Trophoblast cell (in vitro differentiated cells and primary cell): ENCODE measurements around the gene SYNGR4.
A peak's percentile ranks its signal among the peaks of the same experiment; 100 is the strongest.

Source experiments
- DNase-seq, 2 donors: peaks; one replicate each; pipeline ENCODE4 v3.0.0-alpha.2; 2016
- H2AFZ ChIP-seq: 2 replicates; pipeline ENCODE4 v1.6.1; 2013; ENCODE audit warnings: low read length, moderate library complexity, mild to moderate bottlenecking; ENCODE audit not compliant: insufficient read depth, poor library complexity
- H2AK5ac ChIP-seq: 2 replicates; pipeline ENCODE4 v1.6.1; 2013; ENCODE audit warnings: mild to moderate bottlenecking, low read length
- H2BK120ac ChIP-seq: 2 replicates; pipeline ENCODE4 v1.6.1; 2013; ENCODE audit warnings: low read length, mild to moderate bottlenecking, moderate library complexity; ENCODE audit not compliant: insufficient read depth, poor library complexity
- H2BK12ac ChIP-seq: 2 replicates; pipeline ENCODE4 v1.6.1; 2013; ENCODE audit warnings: mild to moderate bottlenecking, low read length, moderate library complexity
- H2BK5ac ChIP-seq: 2 replicates; pipeline ENCODE4 v1.6.1; 2013; ENCODE audit warnings: low read length, low read depth, moderate library complexity, mild to moderate bottlenecking; ENCODE audit not compliant: poor library complexity
- H3K14ac ChIP-seq: 2 replicates; pipeline ENCODE4 v1.6.1; 2013; ENCODE audit warnings: mild to moderate bottlenecking, low read length
- H3K18ac ChIP-seq: 2 replicates; pipeline ENCODE4 v1.6.1; 2013; ENCODE audit warnings: mild to moderate bottlenecking, low read length
- H3K23ac ChIP-seq: 2 replicates; pipeline ENCODE4 v1.6.1; 2013; ENCODE audit warnings: low read length
- H3K27ac ChIP-seq: 2 replicates; pipeline ENCODE4 v1.5.1; 2013; ENCODE audit warnings: low read depth, mild to moderate bottlenecking, inconsistent platforms, low read length, moderate library complexity
- H3K27me3 ChIP-seq: 2 replicates; pipeline ENCODE4 v1.6.1; 2013; ENCODE audit warnings: inconsistent platforms, mild to moderate bottlenecking, low read length, moderate library complexity; ENCODE audit not compliant: insufficient read depth
- H3K36me3 ChIP-seq, 2 experiments: 1 replicate in 1 of 2; 2 replicates in 1 of 2; pipeline ENCODE4 v1.6.1; 2013; ENCODE audit warnings: low read length in 2 of 2, mild to moderate bottlenecking in 2 of 2, moderate library complexity in 1 of 2; ENCODE audit not compliant: insufficient read depth in 2 of 2, control insufficient read depth in 1 of 2
- H3K4ac ChIP-seq: 2 replicates; pipeline ENCODE4 v1.6.1; 2013; ENCODE audit warnings: low read depth, mild to moderate bottlenecking, low read length, moderate library complexity
- H3K4me1 ChIP-seq, 2 experiments: 1 replicate in 1 of 2; 2 replicates in 1 of 2; pipeline ENCODE4 v1.6.1; 2013; ENCODE audit warnings: low read length in 2 of 2, mild to moderate bottlenecking in 2 of 2, moderate library complexity in 1 of 2; ENCODE audit not compliant: insufficient read depth in 2 of 2, control insufficient read depth in 1 of 2
- H3K4me2 ChIP-seq: 2 replicates; pipeline ENCODE4 v1.6.1; 2013; ENCODE audit warnings: inconsistent platforms, mild to moderate bottlenecking, low read length, moderate library complexity
- H3K4me3 ChIP-seq: 2 replicates; pipeline ENCODE4 v1.5.1; 2013; ENCODE audit warnings: mild to moderate bottlenecking, low read depth, low read length, inconsistent platforms
- H3K79me1 ChIP-seq: one replicate; pipeline ENCODE4 v1.6.1; 2013; ENCODE audit warnings: low read length
- H3K79me2 ChIP-seq: 2 replicates; pipeline ENCODE4 v1.6.1; 2013; ENCODE audit warnings: low read length, mild to moderate bottlenecking; ENCODE audit not compliant: control insufficient read depth, insufficient read depth, poor library complexity
- H3K9ac ChIP-seq: 2 replicates; pipeline ENCODE4 v1.6.1; 2013; ENCODE audit warnings: mild to moderate bottlenecking, low read length
- H3K9me3 ChIP-seq: 2 replicates; pipeline ENCODE4 v1.6.1; 2013; ENCODE audit warnings: low read depth, mild to moderate bottlenecking, control low read depth, inconsistent platforms, low read length; ENCODE audit not compliant: insufficient read depth
- H4K12ac ChIP-seq: 2 replicates; pipeline ENCODE4 v1.6.1; 2013; ENCODE audit warnings: low read depth, mild to moderate bottlenecking, low read length, moderate library complexity
- H4K8ac ChIP-seq: 2 replicates; pipeline ENCODE4 v1.6.1; 2013; ENCODE audit warnings: low read depth, mild to moderate bottlenecking, low read length, moderate library complexity
- H4K91ac ChIP-seq: one replicate; pipeline ENCODE4 v1.6.1; 2013; ENCODE audit warnings: low read depth, mild to moderate bottlenecking, low read length, moderate library complexity
- WGBS: extraction: QIAGEN DNeasy Blood & Tissue Kit; methylation state at CpG from one replicate; pipeline ENCODE4 v1.1.7; 2013; ENCODE audit warnings: missing lambda C conversion rate; ENCODE audit not compliant: insufficient read length, insufficient coverage; ENCODE audit errors: extremely low coverage; 5-methylcytosine and 5-hydroxymethylcytosine counted together

The SYNGR4 gene

GRCh38 chr19:48417421-48417820 is 53.3 kb downstream of the SYNGR4 start:
- Histone ChIP-seq H2BK12ac (no peak overlapping the region), H3K4me3 (no peak overlapping the region), H2AK5ac (no peak overlapping the region), H3K4me2 (no peak overlapping the region), H3K79me1 (no peaks in the 10 kb centered on the region), H4K91ac (no peak overlapping the region), H3K27ac (no peak overlapping the region), H3K27me3 (no peaks in the 10 kb centered on the region), H3K4me1 (peaks cover 0 to 2% of the 10 kb centered on the region in 2 experiments), H4K8ac (no peak overlapping the region), H2BK5ac (no peak overlapping the region), H3K14ac (no peak overlapping the region), H3K9me3 (peaks cover 4% of the 10 kb centered on the region), H3K9ac (no peak overlapping the region), H3K4ac (no peak overlapping the region), H2BK120ac (no peak overlapping the region), H3K23ac (no peak overlapping the region), H4K12ac (no peak overlapping the region), H3K18ac (no peak overlapping the region), H2AFZ (no peak overlapping the region), H3K79me2 (no peaks in the 10 kb centered on the region), H3K36me3 (no peaks in the 10 kb centered on the region)
- DNase-seq, result no peak
- no CpG with 5 or more reads among the region's 7 CpGs for WGBS

GRCh38 chr19:48418317-48419064 is 54.3 kb downstream of the SYNGR4 start:
- no peak overlapping the region for H3K18ac ChIP-seq
- H3K23ac ChIP-seq, result no peak overlapping the region
- H3K4me3 ChIP-seq, result no peak overlapping the region
- H2AK5ac ChIP-seq, result no peak overlapping the region
- H4K91ac ChIP-seq, result no peak overlapping the region
- no peak overlapping the region for H4K12ac ChIP-seq
- no peak overlapping the region for H4K8ac ChIP-seq
- H3K14ac ChIP-seq, result no peak overlapping the region
- no peaks in the 10 kb centered on the region for H3K79me2 ChIP-seq
- no peak overlapping the region for H2BK5ac ChIP-seq
- no peaks in the 10 kb centered on the region for H3K79me1 ChIP-seq
- WGBS, result no CpG with 5 or more reads among the region's 6 CpGs
- no peak overlapping the region for H2AFZ ChIP-seq
- DNase-seq, result peak in 1 of 2 donors; percentile 28
- H2BK12ac ChIP-seq, result no peak overlapping the region
- H3K9me3 ChIP-seq, result peaks cover 4% of the 10 kb centered on the region
- H3K27ac ChIP-seq, result no peak overlapping the region
- peaks cover 0 to 2% of the 10 kb centered on the region in 2 experiments for H3K4me1 ChIP-seq
- H3K27me3 ChIP-seq, result no peaks in the 10 kb centered on the region
- H3K4ac ChIP-seq, result no peak overlapping the region
- no peak overlapping the region for H2BK120ac ChIP-seq
- H3K36me3 ChIP-seq, result no peaks in the 10 kb centered on the region
- no peak overlapping the region for H3K4me2 ChIP-seq
- no peak overlapping the region for H3K9ac ChIP-seq

GRCh38 chr19:48419158-48419920 is 55.2 kb downstream of the SYNGR4 start:
- no peak overlapping the region for H2BK12ac ChIP-seq
- H3K14ac ChIP-seq, result no peak overlapping the region
- no peak overlapping the region for H3K23ac ChIP-seq
- H3K4ac ChIP-seq, result no peak overlapping the region
- no peak overlapping the region for H4K8ac ChIP-seq
- no peak overlapping the region for H3K4me3 ChIP-seq
- no peak overlapping the region for H2AK5ac ChIP-seq
- WGBS, result no CpG with 5 or more reads among the region's 31 CpGs
- no peak overlapping the region for H3K27ac ChIP-seq
- H4K91ac ChIP-seq, result no peak overlapping the region
- H3K27me3 ChIP-seq, result no peaks in the 10 kb centered on the region
- H3K9ac ChIP-seq, result no peak overlapping the region
- peaks cover 4% of the 10 kb centered on the region for H3K9me3 ChIP-seq
- no peaks in the 10 kb centered on the region for H3K79me1 ChIP-seq
- H3K4me1 ChIP-seq, result no peaks in the 10 kb centered on the region
- no peak overlapping the region for H2AFZ ChIP-seq
- H2BK5ac ChIP-seq, result no peak overlapping the region
- DNase-seq, result peak in 1 of 2 donors; percentile 8
- H3K36me3 ChIP-seq, result no peaks in the 10 kb centered on the region
- no peaks in the 10 kb centered on the region for H3K79me2 ChIP-seq
- H3K4me2 ChIP-seq, result no peak overlapping the region
- H4K12ac ChIP-seq, result no peak overlapping the region
- H2BK120ac ChIP-seq, result no peak overlapping the region
- no peak overlapping the region for H3K18ac ChIP-seq

GRCh38 chr19:48421548-48421947 is 57.4 kb downstream of the SYNGR4 start:
- Histone ChIP-seq H3K27me3 (no peaks in the 10 kb centered on the region), H3K14ac (no peak overlapping the region), H3K18ac (no peak overlapping the region), H2AFZ (no peak overlapping the region), H3K79me2 (peaks cover 1% of the 10 kb centered on the region), H2BK5ac (no peak overlapping the region), H4K91ac (no peak overlapping the region), H2BK12ac (no peak overlapping the region), H4K8ac (no peak overlapping the region), H3K4me1 (peaks cover 2 to 4% of the 10 kb centered on the region in 2 experiments), H3K27ac (no peak overlapping the region), H2BK120ac (no peak overlapping the region), H3K36me3 (no peaks in the 10 kb centered on the region), H3K4ac (no peak overlapping the region), H3K23ac (no peak overlapping the region), H3K4me3 (no peak overlapping the region), H3K4me2 (no peak overlapping the region), H2AK5ac (no peak overlapping the region), H4K12ac (no peak overlapping the region), H3K79me1 (peaks cover 2% of the 10 kb centered on the region), H3K9ac (no peak overlapping the region), H3K9me3 (peaks cover 2% of the 10 kb centered on the region)
- no CpG with 5 or more reads among the region's 16 CpGs for WGBS
- DNase-seq, result no peak
